Gastroesophageal sphincter (tissue), 3 donors: ENCODE measurements around the gene TMEM100.

ENCODE experiments used
- POLR2A ChIP-seq, 2 donors: fragments of 450-650 bp; IDR thresholded peaks; one replicate each; pipeline ENCODE4 v1.6.1; 2017; ENCODE audit warnings: antibody characterized with exemption in 2 of 2, mild to moderate bottlenecking in 2 of 2, moderate library complexity in 1 of 2
- TF ChIP-seq, protein P1 (sequence below), 4 experiments: fragments of 200-600 bp in 2 of 4; fragments of 450-650 bp in 2 of 4; sonication (generic) in 1 of 4; IDR thresholded peaks; one replicate each; pipeline ENCODE4 v1.5.1; 2017 to 2019; ENCODE audit warnings: antibody characterized with exemption in 4 of 4, mild to moderate bottlenecking in 2 of 4, moderate library complexity in 2 of 4

DNA sequence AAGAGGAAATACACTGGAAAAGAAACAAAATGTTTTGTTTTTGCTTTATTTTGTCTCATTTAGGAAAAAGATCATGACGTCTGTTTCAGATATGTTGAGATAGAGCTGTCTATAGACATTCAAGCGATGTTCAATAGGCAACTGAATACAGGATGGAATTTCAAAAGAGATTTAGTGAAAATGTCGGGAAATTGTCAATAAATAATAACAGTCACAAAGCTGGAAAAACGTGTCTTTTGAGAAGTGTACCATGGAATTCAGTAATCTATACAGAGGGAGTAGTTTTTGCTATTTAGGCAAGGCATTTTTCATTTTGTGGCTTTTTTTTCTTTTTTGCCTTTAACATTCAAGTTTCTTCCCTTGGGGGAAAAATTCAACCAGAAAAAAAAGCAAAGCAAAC lies 33.0 kb downstream of the TMEM100 start:
- no peak for TF ChIP-seq POLR2A (IDR thresholded peaks at IDR 0.05)
- TF ChIP-seq, protein P1, sequence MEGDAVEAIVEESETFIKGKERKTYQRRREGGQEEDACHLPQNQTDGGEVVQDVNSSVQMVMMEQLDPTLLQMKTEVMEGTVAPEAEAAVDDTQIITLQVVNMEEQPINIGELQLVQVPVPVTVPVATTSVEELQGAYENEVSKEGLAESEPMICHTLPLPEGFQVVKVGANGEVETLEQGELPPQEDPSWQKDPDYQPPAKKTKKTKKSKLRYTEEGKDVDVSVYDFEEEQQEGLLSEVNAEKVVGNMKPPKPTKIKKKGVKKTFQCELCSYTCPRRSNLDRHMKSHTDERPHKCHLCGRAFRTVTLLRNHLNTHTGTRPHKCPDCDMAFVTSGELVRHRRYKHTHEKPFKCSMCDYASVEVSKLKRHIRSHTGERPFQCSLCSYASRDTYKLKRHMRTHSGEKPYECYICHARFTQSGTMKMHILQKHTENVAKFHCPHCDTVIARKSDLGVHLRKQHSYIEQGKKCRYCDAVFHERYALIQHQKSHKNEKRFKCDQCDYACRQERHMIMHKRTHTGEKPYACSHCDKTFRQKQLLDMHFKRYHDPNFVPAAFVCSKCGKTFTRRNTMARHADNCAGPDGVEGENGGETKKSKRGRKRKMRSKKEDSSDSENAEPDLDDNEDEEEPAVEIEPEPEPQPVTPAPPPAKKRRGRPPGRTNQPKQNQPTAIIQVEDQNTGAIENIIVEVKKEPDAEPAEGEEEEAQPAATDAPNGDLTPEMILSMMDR (IDR thresholded peaks at IDR 0.05): no peak
